ENCODE data around the gene TFCP2.

DNA sequence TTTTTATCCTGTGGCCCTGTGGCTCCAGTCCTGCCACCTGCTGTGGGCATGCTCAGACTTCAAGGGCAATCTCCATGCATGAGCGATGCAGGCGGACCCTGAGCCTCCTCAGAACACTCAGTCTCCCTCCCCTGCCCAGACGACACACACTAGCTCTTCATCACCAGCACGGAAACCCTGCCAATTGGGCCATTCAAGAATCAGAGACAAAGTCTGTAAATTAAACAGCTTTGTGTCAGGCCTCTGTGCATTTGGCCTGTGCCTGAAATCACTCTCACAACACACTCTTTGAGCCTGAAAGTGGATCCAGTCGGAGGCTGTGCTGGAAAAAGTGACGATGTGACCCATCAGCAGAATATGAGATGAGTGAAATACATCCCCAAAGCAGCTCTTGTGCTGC lies 32.4 kb upstream of the TFCP2 start:
- no peak for TF ChIP-seq POLR2A (IDR thresholded peaks at IDR 0.05)
- TF ChIP-seq, protein P1, sequence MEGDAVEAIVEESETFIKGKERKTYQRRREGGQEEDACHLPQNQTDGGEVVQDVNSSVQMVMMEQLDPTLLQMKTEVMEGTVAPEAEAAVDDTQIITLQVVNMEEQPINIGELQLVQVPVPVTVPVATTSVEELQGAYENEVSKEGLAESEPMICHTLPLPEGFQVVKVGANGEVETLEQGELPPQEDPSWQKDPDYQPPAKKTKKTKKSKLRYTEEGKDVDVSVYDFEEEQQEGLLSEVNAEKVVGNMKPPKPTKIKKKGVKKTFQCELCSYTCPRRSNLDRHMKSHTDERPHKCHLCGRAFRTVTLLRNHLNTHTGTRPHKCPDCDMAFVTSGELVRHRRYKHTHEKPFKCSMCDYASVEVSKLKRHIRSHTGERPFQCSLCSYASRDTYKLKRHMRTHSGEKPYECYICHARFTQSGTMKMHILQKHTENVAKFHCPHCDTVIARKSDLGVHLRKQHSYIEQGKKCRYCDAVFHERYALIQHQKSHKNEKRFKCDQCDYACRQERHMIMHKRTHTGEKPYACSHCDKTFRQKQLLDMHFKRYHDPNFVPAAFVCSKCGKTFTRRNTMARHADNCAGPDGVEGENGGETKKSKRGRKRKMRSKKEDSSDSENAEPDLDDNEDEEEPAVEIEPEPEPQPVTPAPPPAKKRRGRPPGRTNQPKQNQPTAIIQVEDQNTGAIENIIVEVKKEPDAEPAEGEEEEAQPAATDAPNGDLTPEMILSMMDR (IDR thresholded peaks at IDR 0.05), result no peak
